ENCODE results near the gene OMA1.
"Not testable (repeated sequence)": the region's sequence is repeated elsewhere in the genome, so short reads cannot be mapped to it uniquely, and the experiment has no call there.

The OMA1 gene

GRCh38 chr1:58584082-58584895 is 37.8 kb upstream of the OMA1 start:
- TF ChIP-seq, protein P1, sequence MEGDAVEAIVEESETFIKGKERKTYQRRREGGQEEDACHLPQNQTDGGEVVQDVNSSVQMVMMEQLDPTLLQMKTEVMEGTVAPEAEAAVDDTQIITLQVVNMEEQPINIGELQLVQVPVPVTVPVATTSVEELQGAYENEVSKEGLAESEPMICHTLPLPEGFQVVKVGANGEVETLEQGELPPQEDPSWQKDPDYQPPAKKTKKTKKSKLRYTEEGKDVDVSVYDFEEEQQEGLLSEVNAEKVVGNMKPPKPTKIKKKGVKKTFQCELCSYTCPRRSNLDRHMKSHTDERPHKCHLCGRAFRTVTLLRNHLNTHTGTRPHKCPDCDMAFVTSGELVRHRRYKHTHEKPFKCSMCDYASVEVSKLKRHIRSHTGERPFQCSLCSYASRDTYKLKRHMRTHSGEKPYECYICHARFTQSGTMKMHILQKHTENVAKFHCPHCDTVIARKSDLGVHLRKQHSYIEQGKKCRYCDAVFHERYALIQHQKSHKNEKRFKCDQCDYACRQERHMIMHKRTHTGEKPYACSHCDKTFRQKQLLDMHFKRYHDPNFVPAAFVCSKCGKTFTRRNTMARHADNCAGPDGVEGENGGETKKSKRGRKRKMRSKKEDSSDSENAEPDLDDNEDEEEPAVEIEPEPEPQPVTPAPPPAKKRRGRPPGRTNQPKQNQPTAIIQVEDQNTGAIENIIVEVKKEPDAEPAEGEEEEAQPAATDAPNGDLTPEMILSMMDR (IDR thresholded peaks at IDR 0.05): no peak
- H3K27ac ChIP-seq: peak overlapping the region; percentile 66 to 77
- H3K27me3 ChIP-seq: no peaks in the 10 kb centered on the region
- peak; percentile 84 to 91 for DNase-seq
- no peaks in the 10 kb centered on the region for H3K36me3 ChIP-seq
- H3K4me1 ChIP-seq: peaks cover 8 to 37% (median 33%) of the 10 kb centered on the region in 4 donors
- no peaks in the 10 kb centered on the region for H3K9me3 ChIP-seq
- intact Hi-C loops (cut with DNase I; ENCODE audit: low total_unique reads): loop anchor here (5.0 kb wide), 1 partner anchor 37 kb away; the partner anchor contains the start of gene OMA1
- no peak overlapping the region for H3K4me3 ChIP-seq

- H3K27me3 ChIP-seq: no peaks in the 10 kb centered on the region
- peak overlapping the region; percentile 66 to 77 for H3K27ac ChIP-seq
- no peaks in the 10 kb centered on the region for H3K36me3 ChIP-seq
- H3K9me3 ChIP-seq: no peaks in the 10 kb centered on the region
- intact Hi-C loops (cut with DNase I; ENCODE audit: low total_unique reads): loop anchor here (5.0 kb wide), 1 partner anchor 36 kb away; the partner anchor contains the start of gene OMA1
- TF ChIP-seq, protein P1 (IDR thresholded peaks at IDR 0.05): no peak
- peaks cover 8 to 38% (median 33%) of the 10 kb centered on the region in 4 donors for H3K4me1 ChIP-seq
- no peak for DNase-seq
- no peak overlapping the region for H3K4me3 ChIP-seq
Measured at GRCh38 chr1:58583496-58583895, 37.0 kb upstream of the OMA1 start.

- H3K36me3 ChIP-seq, H3K27ac ChIP-seq, H3K27me3 ChIP-seq, H3K4me3 ChIP-seq, DNase-seq, H3K9me3 ChIP-seq: not testable (repeated sequence)
- intact Hi-C loops (cut with DNase I; ENCODE audit: low total_unique reads): loop anchor here (5.0 kb wide), 1 partner anchor 35 kb away; the partner anchor contains the start of gene OMA1
- H3K4me1 ChIP-seq: peaks cover 8 to 51% (median 43%) of the 10 kb centered on the region in 4 donors
Measured at GRCh38 chr1:58582143-58582542, 35.6 kb upstream of the OMA1 start.

GRCh38 chr1:58581641-58582040 is 35.1 kb upstream of the OMA1 start:
- no peak for DNase-seq
- no peaks in the 10 kb centered on the region for H3K27me3 ChIP-seq
- H3K36me3 ChIP-seq: no peaks in the 10 kb centered on the region
- no peak overlapping the region for H3K4me3 ChIP-seq
- no peak overlapping the region for H3K27ac ChIP-seq
- H3K4me1 ChIP-seq: peaks cover 8 to 56% (median 47%) of the 10 kb centered on the region in 4 donors
- TF ChIP-seq, protein P1 (IDR thresholded peaks at IDR 0.05): no peak
- no peaks in the 10 kb centered on the region for H3K9me3 ChIP-seq
- intact Hi-C loops (cut with DNase I; ENCODE audit: low total_unique reads): loop anchor here (5.0 kb wide), 1 partner anchor 34 kb away; the partner anchor contains the start of gene OMA1

- no peak for DNase-seq
- no peaks in the 10 kb centered on the region for H3K27me3 ChIP-seq
- intact Hi-C loops (cut with DNase I; ENCODE audit: low total_unique reads): loop anchor here (5.0 kb wide), 1 partner anchor 33 kb away; the partner anchor contains the start of gene OMA1
- peaks cover 4 to 53% (median 39%) of the 10 kb centered on the region in 4 donors for H3K4me1 ChIP-seq
- H3K36me3 ChIP-seq: no peaks in the 10 kb centered on the region
- no peaks in the 10 kb centered on the region for H3K9me3 ChIP-seq
- H3K4me3 ChIP-seq: no peak overlapping the region
- peak overlapping the region in 1 of 2 donors; percentile 9 for H3K27ac ChIP-seq
- TF ChIP-seq, protein P1 (IDR thresholded peaks at IDR 0.05): no peak
Measured at GRCh38 chr1:58580186-58580585, 33.7 kb upstream of the OMA1 start.

GRCh38 chr1:58577654-58578030 is 31.1 kb upstream of the OMA1 start:
- Histone ChIP-seq H3K4me1 (peaks cover 0 to 32% (median 19%) of the 10 kb centered on the region in 4 donors), H3K36me3 (no peaks in the 10 kb centered on the region), H3K9me3 (no peaks in the 10 kb centered on the region), H3K4me3 (peak overlapping the region; percentile 50 to 68), H3K27me3 (no peaks in the 10 kb centered on the region), H3K27ac (peak overlapping the region; percentile 63 to 64)
- DNase-seq: no peak
- intact Hi-C loops (cut with DNase I; ENCODE audit: low total_unique reads): no loop called here
- TF ChIP-seq, protein P1 (IDR thresholded peaks at IDR 0.05): no peak

Data from tibial artery (tissue), 4 donors.